MM.1S (cell line): Measurements from ENCODE around the gene CHST6.

Experiments
- CTCF ChIP-seq: fragments of 300-600 bp; sonication (generic); IDR thresholded peaks from 2 replicates; pipeline ENCODE4 v1.5.1; 2016; ENCODE audit warnings: antibody characterized with exemption, low read length, mixed read lengths
- EZH2 ChIP-seq: fragments of 300-600 bp; sonication (generic); optimal IDR thresholded peaks from 2 replicates; pipeline ENCODE3; 2017; ENCODE audit warnings: low read depth, mild to moderate bottlenecking, antibody characterized with exemption, low read length, mixed read lengths
- EZH2phosphoT487 ChIP-seq: fragments of 300-600 bp; sonication (generic); IDR thresholded peaks from 2 replicates; pipeline ENCODE4 v1.6.1; 2018; ENCODE audit warnings: antibody characterized with exemption, low read length

DNA sequence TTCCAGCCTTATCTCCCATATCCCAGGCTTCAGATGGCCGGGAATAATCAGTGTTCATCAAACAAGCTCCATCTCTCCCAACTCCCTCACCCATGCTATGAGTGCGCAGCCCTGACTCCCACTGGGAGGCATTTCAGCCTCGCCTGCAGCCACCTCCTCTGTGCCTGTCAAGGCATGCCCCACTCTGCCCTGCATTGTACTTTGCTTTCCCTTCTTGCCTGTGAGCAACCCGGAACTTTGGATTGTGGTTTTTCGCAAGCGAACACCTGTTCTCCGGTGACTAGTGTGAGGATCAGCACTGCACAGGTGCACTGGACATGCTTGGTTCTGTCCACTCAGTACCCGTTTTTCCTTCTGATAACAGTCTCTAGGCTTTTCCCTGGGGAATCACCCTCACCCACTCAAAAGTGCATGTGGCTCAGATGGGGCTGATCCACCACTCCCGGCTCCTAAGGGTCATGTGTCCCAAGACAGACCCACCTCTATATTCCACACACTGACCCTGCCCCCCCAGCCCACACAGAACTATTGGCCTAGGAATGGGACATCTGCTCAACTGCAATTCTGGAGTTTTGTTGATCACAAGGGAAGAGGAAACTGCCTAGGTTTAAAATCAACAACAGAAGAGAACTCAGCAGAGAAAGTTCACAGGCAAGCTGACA is 9.1 kb downstream of the CHST6 start:
- TF ChIP-seq CTCF (no peak), EZH2 (no peak), EZH2phosphoT487 (no peak)
